ENCODE results near the gene COL4A4.

The COL4A4 gene

GRCh38 chr2:227000123-227000522 is 163.9 kb downstream of the COL4A4 start:
- ATAC-seq (ENCODE audit: low read depth) (no peak), DNase-seq (ENCODE audit: low spot score) (no peak)
- no peak overlapping the region for H3K4me3 ChIP-seq (ENCODE audit: severe bottlenecking)
- H3K27me3 ChIP-seq (ENCODE audit: insufficient read depth, poor library complexity, severe bottlenecking) = no peaks in the 10 kb centered on the region
- no peaks in the 10 kb centered on the region for H3K9me3 ChIP-seq (ENCODE audit: severe bottlenecking)
- no peak overlapping the region for H3K27ac ChIP-seq (ENCODE audit: poor library complexity, severe bottlenecking)
- no peaks in the 10 kb centered on the region for H3K36me3 ChIP-seq (ENCODE audit: low read depth)
- no peak for TF ChIP-seq CTCF (IDR thresholded peaks at IDR 0.05; ENCODE audit: poor library complexity, severe bottlenecking)
- H3K4me1 ChIP-seq (ENCODE audit: insufficient read depth, poor library complexity, severe bottlenecking) = peaks cover 6% of the 10 kb centered on the region

- no peak for TF ChIP-seq CTCF (IDR thresholded peaks at IDR 0.05; ENCODE audit: poor library complexity, severe bottlenecking)
- Histone ChIP-seq H3K4me1 (ENCODE audit: insufficient read depth, poor library complexity, severe bottlenecking) (peaks cover 11% of the 10 kb centered on the region), H3K36me3 (ENCODE audit: low read depth) (no peaks in the 10 kb centered on the region), H3K4me3 (ENCODE audit: severe bottlenecking) (no peak overlapping the region), H3K27ac (ENCODE audit: poor library complexity, severe bottlenecking) (no peak overlapping the region), H3K27me3 (ENCODE audit: insufficient read depth, poor library complexity, severe bottlenecking) (no peaks in the 10 kb centered on the region), H3K9me3 (ENCODE audit: severe bottlenecking) (no peaks in the 10 kb centered on the region)
- ATAC-seq (ENCODE audit: low read depth) (no peak), DNase-seq (ENCODE audit: low spot score) (no peak)
Observed at GRCh38 chr2:226999661-227000060, 164.3 kb downstream of the COL4A4 start.

- Histone ChIP-seq H3K4me1 (ENCODE audit: insufficient read depth, poor library complexity, severe bottlenecking) (peaks cover 11% of the 10 kb centered on the region), H3K9me3 (ENCODE audit: severe bottlenecking) (no peaks in the 10 kb centered on the region), H3K27me3 (ENCODE audit: insufficient read depth, poor library complexity, severe bottlenecking) (no peaks in the 10 kb centered on the region), H3K4me3 (ENCODE audit: severe bottlenecking) (no peak overlapping the region), H3K36me3 (ENCODE audit: low read depth) (no peaks in the 10 kb centered on the region), H3K27ac (ENCODE audit: poor library complexity, severe bottlenecking) (peak overlapping the region; percentile 37)
- ATAC-seq (ENCODE audit: low read depth) = peak; percentile 92
- peak; percentile 69 for DNase-seq (ENCODE audit: low spot score)
- no peak for TF ChIP-seq CTCF (IDR thresholded peaks at IDR 0.05; ENCODE audit: poor library complexity, severe bottlenecking)
Observed at GRCh38 chr2:226995625-226996041, 168.4 kb downstream of the COL4A4 start.

GRCh38 chr2:226994775-226995174 is 169.2 kb downstream of the COL4A4 start:
- Histone ChIP-seq H3K9me3 (ENCODE audit: severe bottlenecking) (no peaks in the 10 kb centered on the region), H3K27me3 (ENCODE audit: insufficient read depth, poor library complexity, severe bottlenecking) (no peaks in the 10 kb centered on the region), H3K36me3 (ENCODE audit: low read depth) (no peaks in the 10 kb centered on the region), H3K4me1 (ENCODE audit: insufficient read depth, poor library complexity, severe bottlenecking) (peaks cover 11% of the 10 kb centered on the region), H3K27ac (ENCODE audit: poor library complexity, severe bottlenecking) (peak overlapping the region; percentile 37), H3K4me3 (ENCODE audit: severe bottlenecking) (no peak overlapping the region)
- no peak for ATAC-seq (ENCODE audit: low read depth)
- TF ChIP-seq CTCF (IDR thresholded peaks at IDR 0.05; ENCODE audit: poor library complexity, severe bottlenecking) = peak; percentile 15
- DNase-seq (ENCODE audit: low spot score) = no peak

GRCh38 chr2:226993171-226993570 is 170.8 kb downstream of the COL4A4 start:
- H3K36me3 ChIP-seq (ENCODE audit: low read depth) = no peaks in the 10 kb centered on the region; the same call in 1 of the 2 replicates
- H3K27me3 ChIP-seq (ENCODE audit: insufficient read depth, poor library complexity, severe bottlenecking) = no peaks in the 10 kb centered on the region
- ATAC-seq (ENCODE audit: low read depth) = no peak
- TF ChIP-seq CTCF (IDR thresholded peaks at IDR 0.05; ENCODE audit: poor library complexity, severe bottlenecking) = no peak
- H3K9me3 ChIP-seq (ENCODE audit: severe bottlenecking) = no peaks in the 10 kb centered on the region
- H3K27ac ChIP-seq (ENCODE audit: poor library complexity, severe bottlenecking) = no peak overlapping the region
- DNase-seq (ENCODE audit: low spot score) = no peak
- H3K4me3 ChIP-seq (ENCODE audit: severe bottlenecking) = no peak overlapping the region
- H3K4me1 ChIP-seq (ENCODE audit: insufficient read depth, poor library complexity, severe bottlenecking) = peaks cover 11% of the 10 kb centered on the region

Measured in RWPE2 (cell line).